HepG2 (cell line): ENCODE measurements around the gene SP8.

Experiments
- CBX2 ChIP-seq, 2 experiments: fragments of 200-600 bp in 1 of 2; sonication (generic); formaldehyde crosslinking in 1 of 2; IDR thresholded peaks; 2 replicates each; pipeline versions ENCODE4 v1.7.0 to v1.8.1; 2018 to 2022; ENCODE audit warnings: low read depth in 2 of 2, low read length in 1 of 2, mild to moderate bottlenecking in 1 of 2, missing genetic modification reagents in 1 of 2
- EZH2 ChIP-seq: conservative IDR thresholded peaks from 2 replicates; pipeline ENCODE4 v1.6.1; 2012; ENCODE audit warnings: mild to moderate bottlenecking, low read depth, low read length, moderate library complexity
- FOSL1 ChIP-seq: sonication (generic); formaldehyde crosslinking; IDR thresholded peaks from 2 replicates; pipeline ENCODE4 v1.9.0; 2021; ENCODE audit warnings: missing genetic modification reagents, borderline replicate concordance
- HCFC1 ChIP-seq: fragments of 150-350 bp; IDR thresholded peaks from 2 replicates; pipeline ENCODE4 v1.6.1; 2014; ENCODE audit warnings: low read depth, low read length
- HDAC6 ChIP-seq: fragments of 200-600 bp; sonication (generic); IDR thresholded peaks from 2 replicates; pipeline ENCODE4 v1.7.0; 2017; ENCODE audit warnings: mild to moderate bottlenecking, antibody characterized with exemption, low read length, low read depth
- HHEX ChIP-seq: IDR thresholded peaks from 2 replicates; pipeline ENCODE4 v1.6.1; 2016; ENCODE audit warnings: control low read depth
- HNRNPK ChIP-seq: fragments of 200-400 bp; formaldehyde crosslinking; IDR thresholded peaks from 2 replicates; pipeline ENCODE4 v1.6.1; 2018; ENCODE audit warnings: low read length, low read depth, moderate library complexity, mild to moderate bottlenecking; ENCODE audit not compliant: poor library complexity, severe bottlenecking
- LCORL ChIP-seq, 2 experiments: fragments of 450-650 bp in 1 of 2; sonication (generic) in 1 of 2; formaldehyde crosslinking in 1 of 2; IDR thresholded peaks; 2 replicates each; pipeline versions ENCODE4 v1.5.0 to v1.6.1; 2017 to 2020; ENCODE audit warnings: antibody characterized with exemption in 1 of 2, missing genetic modification reagents in 1 of 2
- RAD21 ChIP-seq: fragments of 450-650 bp; formaldehyde crosslinking; IDR thresholded peaks from 2 replicates; pipeline ENCODE4 v1.5.0; 2020; ENCODE audit warnings: mild to moderate bottlenecking
- ZNF672 ChIP-seq: sonication (generic); formaldehyde crosslinking; IDR thresholded peaks from 2 replicates; pipeline ENCODE4 v1.8.1; 2022; ENCODE audit warnings: missing genetic modification reagents
- TF ChIP-seq, protein P1 (sequence below): sonication (generic); formaldehyde crosslinking; IDR thresholded peaks from 2 replicates; pipeline ENCODE4 v1.5.0; 2020; ENCODE audit warnings: mild to moderate bottlenecking, missing genetic modification reagents, moderate library complexity
- TF ChIP-seq, protein P2 (sequence below): sonication (generic); formaldehyde crosslinking; IDR thresholded peaks from 2 replicates; pipeline ENCODE4 v1.5.0; 2020; ENCODE audit warnings: mild to moderate bottlenecking, low read depth, missing genetic modification reagents, borderline replicate concordance

DNA sequence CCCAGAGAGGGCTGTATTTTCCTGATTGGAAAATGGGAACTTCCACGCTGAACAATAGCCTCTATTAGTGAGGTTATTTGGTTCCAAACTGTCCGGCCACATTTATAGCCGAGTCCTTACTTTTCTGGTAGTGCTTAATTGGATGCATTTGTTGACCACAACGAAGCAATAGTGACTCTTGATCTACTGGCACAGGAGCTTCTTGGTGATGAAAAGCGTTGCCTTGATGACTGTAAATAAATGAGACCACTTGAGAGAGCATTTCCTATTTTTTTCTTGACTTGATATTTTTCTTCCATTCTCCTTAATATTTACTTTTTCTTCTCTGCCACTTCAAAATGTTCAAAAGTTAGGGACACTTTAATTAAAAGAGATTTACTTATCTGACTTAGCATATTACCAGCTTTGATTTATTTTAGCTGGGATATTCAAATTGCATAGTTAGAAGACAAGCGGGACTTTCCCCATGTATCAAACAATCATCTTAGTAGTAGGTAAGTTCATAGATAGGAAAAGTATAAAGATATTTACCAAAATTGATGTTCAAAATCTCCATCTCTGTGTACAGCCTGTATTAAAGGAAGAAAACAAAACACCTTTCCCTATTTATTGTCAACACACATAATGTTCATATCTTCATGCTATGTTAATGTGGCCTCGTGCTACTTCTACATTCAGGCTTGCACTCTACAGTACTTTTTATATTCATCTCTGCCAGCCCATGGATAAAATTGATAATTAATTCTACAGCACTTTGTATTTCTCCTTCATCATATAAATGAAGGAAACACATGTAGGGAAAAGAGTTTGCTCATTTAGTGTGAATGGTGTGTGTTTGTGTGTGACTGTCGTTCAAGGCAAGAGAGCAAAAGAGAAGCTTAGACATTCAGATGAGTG is 5.1 kb upstream of the SP8 start:
- no peak for TF ChIP-seq LCORL (IDR thresholded peaks at IDR 0.05)
- TF ChIP-seq LCORL (CRISPR knock-in tag; IDR thresholded peaks at IDR 0.05): no peak
- TF ChIP-seq, protein P1, sequence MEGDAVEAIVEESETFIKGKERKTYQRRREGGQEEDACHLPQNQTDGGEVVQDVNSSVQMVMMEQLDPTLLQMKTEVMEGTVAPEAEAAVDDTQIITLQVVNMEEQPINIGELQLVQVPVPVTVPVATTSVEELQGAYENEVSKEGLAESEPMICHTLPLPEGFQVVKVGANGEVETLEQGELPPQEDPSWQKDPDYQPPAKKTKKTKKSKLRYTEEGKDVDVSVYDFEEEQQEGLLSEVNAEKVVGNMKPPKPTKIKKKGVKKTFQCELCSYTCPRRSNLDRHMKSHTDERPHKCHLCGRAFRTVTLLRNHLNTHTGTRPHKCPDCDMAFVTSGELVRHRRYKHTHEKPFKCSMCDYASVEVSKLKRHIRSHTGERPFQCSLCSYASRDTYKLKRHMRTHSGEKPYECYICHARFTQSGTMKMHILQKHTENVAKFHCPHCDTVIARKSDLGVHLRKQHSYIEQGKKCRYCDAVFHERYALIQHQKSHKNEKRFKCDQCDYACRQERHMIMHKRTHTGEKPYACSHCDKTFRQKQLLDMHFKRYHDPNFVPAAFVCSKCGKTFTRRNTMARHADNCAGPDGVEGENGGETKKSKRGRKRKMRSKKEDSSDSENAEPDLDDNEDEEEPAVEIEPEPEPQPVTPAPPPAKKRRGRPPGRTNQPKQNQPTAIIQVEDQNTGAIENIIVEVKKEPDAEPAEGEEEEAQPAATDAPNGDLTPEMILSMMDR (CRISPR knock-in tag): no peak
- TF ChIP-seq HCFC1: no peak
- no peak for TF ChIP-seq HDAC6
- TF ChIP-seq, protein P2, sequence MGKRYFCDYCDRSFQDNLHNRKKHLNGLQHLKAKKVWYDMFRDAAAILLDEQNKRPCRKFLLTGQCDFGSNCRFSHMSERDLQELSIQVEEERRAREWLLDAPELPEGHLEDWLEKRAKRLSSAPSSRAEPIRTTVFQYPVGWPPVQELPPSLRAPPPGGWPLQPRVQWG (CRISPR knock-in tag): no peak
- 0 out of 2 replicates have a peak, but pooled peaks have one; percentile 28 for TF ChIP-seq EZH2
- no peak for TF ChIP-seq HNRNPK
- no peak for TF ChIP-seq HHEX (CRISPR knock-in tag)
- no peak for TF ChIP-seq CBX2 (IDR thresholded peaks at IDR 0.05; ENCODE audit: low read depth, low read length)
- TF ChIP-seq CBX2 (CRISPR knock-in tag; IDR thresholded peaks at IDR 0.05; ENCODE audit: low read depth): no peak
- TF ChIP-seq RAD21 (CRISPR knock-in tag): no peak
- no peak for TF ChIP-seq FOSL1
- TF ChIP-seq ZNF672 (CRISPR knock-in tag): no peak
